SIG-M5 treated with dmso at 0.1 percent for 504 hours (cell line): ENCODE measurements around the gene SNAPC1.
"Not testable (repeated sequence)": the region's sequence is repeated elsewhere in the genome, so short reads cannot be mapped to it uniquely, and the experiment has no call there.

Experiments used
- DNase-seq: peaks from one replicate; lab custom pipeline; 2025; ENCODE audit not compliant: unreplicated experiment; lab: John Stamatoyannopoulos, UW

SNAPC1 gene

DNA sequence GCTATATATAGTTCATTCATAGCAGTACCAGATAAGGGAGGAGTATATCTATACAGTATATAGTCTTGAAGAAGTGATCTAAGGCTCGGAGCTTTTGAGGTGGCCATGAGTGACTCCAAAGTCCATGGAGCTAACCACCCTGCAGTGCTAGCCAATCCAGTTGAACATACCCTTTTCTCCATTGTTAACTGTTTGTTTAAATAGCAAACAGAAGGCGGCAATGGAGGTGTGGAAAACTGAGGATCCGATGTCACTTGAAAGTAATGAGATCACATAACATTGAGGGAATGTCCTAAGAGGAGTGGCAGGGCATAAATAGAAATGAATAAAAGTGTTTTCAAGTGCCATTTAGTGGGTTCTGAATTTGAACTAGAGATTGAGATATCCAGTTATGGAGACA is 12.4 kb upstream of the SNAPC1 start:
- no peak for DNase-seq

DNA sequence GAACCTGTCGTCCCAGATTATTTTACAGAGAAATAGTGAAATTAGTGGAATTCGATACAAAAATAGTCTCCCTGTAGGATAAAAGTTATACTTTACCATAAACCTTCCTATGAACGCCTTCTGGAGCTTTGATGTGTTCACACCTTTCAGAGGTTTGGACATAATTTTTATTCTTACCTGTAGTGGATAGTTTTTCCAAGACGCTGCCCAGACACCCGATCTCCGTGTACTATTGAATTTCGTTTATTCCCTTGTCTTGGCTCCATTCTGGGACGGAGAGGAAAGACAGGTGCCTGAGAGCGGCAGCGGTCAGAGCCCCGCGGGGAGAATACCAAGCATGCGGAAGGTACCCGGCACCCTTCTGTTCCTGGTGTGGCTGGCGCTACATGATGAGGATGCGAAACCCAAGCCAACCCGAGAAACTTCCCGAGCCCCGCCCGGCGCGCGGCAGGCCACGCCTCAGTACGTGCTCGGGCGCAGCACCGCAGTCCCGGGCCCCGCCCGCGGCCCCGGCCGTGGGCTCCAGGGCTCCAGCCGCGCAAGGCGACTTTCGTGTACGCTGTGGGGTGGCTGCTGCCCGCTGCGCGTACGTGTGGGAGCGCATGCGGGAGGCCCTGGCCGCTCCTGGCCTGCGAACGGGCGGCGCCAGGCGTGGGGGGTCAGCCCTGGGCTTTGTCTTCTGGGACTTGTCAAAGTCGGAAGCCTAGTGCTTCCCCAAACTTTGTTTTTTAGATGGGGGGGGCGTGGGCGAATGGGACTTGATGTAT is 11.3 kb upstream of the SNAPC1 start:
- DNase-seq = peak; percentile 92

DNA sequence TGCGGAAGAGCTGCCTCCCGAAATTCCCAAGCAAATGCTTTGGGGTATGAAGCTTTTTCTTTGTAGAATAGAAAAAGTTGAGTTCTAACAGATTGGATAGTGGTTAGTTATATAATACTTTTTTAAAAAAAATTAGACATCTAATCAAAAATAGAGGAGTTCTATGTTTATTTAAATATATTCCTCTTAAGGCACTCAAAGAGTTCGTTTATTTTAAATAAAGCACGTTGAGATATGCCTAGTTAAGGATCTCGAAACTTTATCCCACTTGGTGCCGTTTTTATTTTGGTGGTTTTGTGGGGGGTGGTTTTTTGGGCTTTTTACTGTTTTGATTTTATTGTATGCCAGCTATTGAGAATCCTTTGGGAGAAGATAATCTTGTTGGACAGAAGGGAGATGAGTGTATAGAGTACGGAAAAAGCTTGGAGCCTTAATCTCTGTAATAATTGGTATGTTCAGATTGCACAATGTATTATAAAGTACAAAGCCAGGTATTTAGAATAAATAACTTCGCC is 10.7 kb upstream of the SNAPC1 start:
- DNase-seq = no peak

DNA sequence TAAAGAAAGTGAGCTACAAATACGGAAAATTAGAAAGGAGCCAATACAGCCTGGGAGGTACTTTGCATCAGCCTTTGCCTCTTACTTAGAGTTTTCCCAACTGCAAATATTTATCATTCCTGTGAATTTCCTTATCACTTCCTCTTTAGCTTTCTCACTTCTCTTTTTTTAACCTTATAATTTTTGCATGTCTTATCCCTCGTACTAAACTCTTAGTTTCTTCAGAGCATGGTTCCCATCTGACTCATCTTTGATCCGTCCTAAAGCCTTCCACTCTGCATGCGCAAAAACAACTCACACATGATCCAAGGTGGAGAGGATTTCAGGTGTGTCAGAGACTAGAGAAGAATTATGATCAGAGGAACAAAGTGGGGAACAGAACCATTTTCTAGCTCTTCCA is 9.6 kb upstream of the SNAPC1 start:
- DNase-seq = peak; percentile 84

DNA sequence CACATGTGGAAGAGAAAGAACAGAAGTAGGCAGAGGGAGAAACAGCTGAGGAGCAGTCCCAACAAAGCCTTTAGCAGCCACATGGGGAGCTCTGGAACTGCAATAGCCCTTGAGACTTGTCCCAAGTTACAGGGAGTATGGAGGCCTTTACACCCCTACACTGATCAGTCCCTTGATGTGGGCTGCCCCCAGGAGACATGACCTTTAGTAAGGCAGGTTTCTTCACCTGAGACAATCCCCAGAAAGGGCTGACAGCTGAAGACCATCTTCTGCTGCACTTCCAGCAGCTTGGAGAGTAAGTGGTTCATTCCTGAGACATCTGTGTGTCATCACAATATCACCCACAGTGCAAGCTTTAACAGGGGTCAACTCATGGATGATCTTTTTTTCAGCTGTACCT is 8.6 kb upstream of the SNAPC1 start:
- peak; percentile 26 for DNase-seq

DNA sequence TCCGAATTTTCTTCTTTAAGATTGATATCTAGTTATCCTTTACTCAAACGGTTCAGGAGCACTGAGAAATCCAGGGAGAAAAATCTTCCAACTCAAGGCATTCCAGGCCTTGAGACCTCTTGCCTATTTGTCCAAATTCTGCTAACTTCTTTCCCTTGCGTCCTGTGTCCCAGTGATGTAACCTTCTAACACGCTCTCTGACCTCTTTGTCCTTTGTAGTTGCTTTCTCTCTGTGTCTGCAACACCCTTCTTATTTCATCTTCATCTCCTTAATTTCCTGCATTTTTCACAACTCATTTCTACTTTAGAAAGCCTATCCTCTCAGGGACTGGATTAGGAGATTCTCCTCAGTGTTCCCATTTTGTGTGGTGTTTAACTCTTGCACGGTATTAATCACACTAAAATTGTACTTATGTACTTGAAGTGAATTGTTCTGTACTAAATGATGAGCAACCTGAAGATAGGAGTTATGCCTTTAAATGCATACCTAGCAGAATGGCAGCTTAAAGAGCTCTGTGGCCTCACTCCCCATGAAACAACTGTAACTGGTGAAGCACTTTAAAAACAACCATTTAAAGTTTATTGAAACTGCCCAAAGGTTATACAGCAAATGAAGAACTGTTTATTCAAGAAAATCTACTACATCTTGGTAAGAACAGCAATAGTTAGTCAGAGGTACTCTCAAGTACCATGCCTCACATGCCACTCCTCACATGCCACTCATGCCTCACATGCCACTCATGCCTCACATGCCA is 7.4 kb upstream of the SNAPC1 start:
- no peak for DNase-seq

DNA sequence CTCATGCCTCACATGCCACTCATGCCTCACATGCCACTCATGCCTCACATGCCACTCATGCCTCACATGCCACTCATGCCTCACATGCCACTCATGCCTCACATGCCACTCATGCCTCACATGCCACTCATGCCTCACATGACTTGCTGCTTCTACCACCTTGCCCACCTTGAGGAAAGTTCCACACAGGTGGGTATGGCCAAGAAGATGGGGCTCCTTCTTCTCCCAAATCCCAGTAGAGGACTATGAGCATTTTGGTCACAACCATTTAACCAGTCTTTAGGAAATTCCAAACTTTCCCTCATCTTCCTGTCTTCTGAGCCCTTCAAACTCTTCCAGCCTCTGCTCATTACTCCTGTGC is 6.9 kb upstream of the SNAPC1 start:
- not testable (repeated sequence) for DNase-seq

DNA sequence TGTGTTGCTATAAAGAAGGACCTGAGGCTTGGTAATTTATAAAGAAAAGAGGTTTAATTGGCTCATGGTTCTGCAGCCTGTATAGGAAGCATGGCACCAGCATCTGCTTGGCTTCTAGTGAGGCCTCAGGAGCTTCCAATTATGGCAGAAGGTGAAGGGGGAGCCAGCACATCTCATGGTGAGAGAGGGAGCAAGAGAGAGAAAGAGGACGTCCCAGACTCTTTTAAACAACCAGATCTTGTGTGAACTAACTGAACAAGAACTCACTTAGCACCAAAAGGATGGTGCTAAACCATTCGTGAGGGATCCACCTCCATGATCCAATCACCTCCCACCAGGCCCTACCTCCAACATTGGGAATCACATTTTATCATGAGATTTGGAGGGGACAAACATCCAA is 6.1 kb upstream of the SNAPC1 start:
- no peak for DNase-seq

DNA sequence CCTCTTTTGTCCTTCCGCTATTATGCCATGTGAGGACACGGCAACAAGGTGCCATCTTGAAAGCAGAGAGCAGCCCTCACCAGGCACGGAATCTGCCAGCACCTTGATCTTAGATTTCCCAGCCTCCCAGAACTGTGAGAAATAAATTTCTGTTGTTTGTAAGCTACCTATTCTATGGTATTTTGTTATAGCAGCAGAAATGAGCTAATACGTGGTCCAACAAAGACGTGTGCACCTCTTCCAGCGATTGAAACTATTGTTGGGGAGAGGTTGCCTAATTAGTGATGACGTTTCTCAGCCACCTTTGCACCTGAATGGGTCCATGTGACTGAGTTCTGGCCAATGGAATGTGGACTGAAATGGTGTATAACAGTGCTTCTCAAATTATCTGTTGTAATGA is 2.3 kb upstream of the SNAPC1 start:
- DNase-seq = no peak

DNA sequence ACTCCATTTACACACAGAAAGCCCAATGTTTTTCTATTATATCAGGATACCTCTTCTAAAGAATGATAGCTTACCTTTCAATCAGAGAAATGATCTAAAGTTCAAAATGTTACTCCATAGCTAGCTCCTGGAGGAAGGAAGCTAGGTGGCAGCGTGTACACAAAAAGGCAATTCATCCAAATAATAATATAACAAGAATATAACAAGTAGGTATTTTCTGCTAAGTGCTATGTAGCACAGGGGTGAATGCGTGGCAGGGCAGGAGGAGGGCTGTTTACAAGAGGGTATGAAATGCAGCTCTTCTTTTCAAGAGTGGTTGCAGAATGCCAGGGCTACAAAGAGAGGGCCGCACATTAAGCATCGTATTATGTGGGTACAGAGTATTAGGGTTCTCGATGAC is 663 bp upstream of the SNAPC1 start:
- no peak for DNase-seq

DNA sequence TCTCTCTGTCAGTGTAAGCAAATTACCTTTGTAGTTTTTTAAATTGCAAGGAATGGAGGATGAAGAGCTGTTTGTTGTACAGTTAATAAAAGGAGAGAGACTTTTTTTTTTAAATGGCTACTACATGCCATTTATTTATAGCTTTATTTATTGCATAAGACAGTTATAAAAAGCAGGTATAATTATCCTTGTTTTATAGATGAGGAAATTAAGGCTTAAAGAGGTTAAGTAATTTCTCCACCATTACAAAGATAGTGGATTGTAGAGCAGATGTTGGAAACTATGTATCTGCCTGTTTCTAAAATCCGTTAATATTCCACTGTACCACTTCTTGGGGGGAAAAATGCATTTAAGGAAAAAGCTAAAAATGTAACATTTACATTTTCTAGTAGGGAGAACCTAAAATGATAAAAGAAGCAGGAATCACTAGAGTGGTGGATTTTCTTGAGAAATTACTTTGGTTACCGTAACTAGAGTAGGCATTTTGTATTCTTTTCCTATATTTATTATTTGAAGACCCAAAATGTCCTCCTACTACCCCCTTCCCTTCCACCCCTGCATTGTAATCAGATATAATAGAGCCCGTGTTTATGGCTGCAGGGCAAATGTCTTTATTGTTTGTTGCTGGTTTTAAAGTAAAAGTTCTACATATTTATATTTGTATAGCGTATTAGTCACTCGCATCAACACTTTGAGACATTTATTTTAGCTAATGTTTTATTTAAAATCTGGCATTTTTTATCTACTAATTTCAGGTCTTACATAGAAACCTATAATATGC is 2.3 kb downstream of the SNAPC1 start:
- no peak for DNase-seq

DNA sequence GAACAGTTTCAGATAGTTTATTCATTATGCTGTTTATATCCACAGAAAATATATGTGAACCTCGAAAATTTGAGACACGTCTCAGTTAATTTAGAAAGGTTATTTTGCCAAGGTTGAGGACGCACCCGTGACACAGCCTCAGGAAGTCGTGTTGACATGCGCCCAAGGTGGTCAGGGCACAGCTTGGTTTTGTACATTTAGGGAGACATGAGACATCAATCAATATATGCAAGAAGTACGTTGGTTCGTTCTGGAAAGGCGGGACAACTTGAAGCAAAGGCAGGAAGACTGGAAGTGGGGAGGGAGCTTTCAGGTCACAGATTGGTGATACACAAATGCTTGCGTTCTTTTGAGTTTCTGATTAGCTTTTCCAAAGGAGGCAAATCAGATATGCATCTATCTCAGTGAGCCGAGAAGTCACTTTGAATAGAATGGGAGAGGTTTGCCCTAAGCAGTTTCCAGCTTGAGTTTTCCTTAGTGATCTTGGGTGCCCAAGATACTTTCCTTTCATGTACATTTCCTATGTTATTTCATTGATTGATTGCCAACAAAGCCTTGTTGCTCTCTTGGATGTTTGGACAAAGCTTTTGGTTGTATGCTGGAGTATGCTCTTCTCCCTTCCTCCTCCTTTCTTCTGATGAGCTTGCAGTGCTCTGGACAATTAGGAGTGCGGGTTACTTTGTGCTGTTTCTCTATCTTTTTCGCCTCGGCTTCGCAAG is 3.2 kb downstream of the SNAPC1 start:
- no peak for DNase-seq

DNA sequence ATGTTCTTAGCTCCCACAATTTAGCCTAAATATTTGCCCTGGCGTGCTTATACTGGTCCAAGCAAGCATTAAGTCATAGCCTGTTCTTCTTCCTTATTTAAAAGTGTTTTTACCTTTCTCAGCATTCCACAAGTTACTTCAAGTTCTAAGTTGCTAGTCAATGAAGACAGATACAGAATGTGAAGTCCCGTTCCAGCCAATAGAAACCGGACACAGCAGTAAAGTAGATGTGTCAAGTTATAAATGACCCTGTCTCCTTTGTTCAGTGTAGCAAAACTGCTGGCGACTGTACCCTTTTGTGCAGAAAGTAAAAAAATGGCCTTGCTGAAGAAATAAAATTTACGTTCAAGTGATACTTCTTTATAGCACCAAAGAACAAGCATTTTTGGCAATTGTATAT is 3.9 kb downstream of the SNAPC1 start:
- no peak for DNase-seq

DNA sequence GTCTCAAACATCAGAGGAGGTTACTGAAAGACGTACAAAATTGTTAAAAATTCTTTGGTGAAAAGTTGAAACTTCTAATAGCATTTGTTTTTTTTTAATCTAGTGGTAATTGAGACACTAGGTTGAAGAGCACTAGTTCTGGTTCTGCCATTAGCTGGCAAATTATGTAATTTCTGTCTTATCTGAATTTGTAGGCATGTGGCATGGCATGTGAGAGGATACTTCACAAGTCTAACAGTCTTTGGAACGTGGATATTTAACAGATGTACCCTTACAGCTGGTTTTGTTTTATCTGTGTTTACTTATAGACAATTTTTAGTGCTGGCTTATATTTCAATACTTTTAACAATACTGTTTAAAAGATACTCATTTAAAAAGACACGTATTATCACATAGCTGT is 6.0 kb downstream of the SNAPC1 start:
- DNase-seq = no peak

DNA sequence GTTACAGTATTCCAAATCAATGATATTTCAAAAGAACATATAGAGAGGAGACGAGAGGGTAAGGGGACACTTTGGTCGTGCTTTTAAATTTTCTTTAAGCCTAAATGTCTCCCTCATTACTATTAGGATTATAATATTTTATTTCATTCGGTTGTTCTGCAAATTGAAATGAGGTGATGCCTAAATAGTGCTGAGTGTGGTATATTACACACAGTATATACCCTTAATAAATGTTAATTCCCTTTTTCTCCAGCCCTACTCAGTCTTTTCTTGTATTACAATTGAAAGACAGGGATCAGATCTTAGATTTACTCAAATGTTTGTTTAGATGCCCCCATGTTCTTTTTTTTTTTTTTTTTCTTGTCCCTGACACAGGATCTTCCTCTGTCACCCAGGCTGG is 7.7 kb downstream of the SNAPC1 start:
- DNase-seq = no peak

DNA sequence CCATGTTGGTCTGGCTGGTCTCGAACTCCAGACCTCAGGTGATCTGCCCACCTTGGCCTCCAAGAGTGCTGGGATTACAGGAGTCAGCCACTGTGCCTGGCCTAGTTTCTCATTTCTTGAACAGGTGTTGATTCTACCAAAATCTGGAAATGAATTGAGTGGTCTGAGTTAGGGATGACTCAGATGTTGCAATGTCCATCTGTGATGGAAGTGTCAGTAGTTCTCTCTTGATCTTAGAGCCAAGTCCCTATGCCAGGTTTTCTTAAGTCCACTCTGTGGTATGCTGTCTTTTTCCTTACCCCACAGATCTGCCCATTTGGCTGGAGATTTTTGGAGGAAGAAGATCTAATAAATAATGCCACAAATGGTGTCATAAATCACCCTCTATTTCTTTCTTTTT is 12.6 kb downstream of the SNAPC1 start:
- no peak for DNase-seq

DNA sequence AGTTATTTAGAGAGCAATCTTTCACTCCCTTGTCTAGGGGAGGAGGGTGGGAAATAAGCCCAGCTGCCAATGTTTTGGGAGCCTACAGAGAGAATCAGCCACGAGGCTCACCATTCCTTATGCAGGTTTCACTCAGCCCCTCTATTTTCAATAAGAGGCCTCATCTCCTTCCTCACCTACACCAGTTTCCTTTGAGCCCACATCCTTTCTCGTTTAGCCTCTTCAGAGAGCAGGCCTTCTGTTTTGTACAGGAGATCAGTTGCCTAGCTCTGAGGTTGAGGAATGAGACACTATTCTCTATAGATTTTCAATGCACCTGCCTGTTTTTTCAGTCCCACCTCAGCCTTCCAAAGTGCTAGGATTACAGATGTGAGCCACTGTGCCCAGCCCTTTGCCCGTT is 17.9 kb downstream of the SNAPC1 start:
- DNase-seq = no peak

DNA sequence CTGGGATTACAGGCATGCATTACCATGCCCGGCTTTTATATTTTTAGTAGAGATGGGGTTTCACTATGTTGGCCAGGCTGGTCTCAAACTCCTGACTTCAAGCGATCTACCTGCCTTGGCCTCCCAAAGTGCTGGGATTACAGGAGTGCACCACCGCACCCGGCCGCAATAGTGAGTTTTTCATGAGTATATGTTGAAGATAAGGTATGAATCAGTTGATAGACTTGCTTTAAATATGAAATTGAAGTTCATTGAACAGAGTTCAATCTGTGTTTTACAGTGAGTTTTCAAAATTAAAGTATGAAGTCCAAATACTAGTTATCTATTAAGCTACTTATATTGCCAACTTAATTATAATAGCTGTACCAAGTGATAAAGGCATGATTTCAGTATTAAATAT is 35.1 kb downstream of the SNAPC1 start:
- DNase-seq = no peak

DNA sequence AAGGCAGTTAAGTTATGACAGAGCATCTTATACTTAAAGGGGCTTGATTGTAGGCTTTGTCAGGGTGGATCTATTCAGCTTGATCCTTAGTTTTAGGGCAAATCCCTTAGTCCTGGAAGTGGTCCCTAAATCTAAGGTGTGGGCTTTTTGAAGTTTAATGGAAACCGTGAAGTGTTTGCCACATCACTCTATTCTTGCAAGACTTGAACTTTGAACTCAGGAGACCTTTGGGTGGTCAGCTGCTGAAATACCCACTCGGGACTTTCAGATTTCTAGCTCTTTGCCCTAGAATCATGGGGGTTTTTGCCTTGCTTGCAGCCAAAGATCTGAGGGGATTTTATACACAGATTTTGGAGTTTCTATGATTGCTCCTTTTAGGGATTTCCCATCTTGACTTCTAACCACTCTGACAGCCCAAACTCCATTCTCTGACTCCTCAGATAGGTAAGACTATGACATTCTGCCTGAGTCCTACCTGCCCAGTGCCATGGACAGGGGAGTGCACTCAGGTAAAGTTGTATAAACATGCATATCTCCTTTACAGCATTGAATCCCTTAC is 39.9 kb downstream of the SNAPC1 start:
- no peak for DNase-seq

DNA sequence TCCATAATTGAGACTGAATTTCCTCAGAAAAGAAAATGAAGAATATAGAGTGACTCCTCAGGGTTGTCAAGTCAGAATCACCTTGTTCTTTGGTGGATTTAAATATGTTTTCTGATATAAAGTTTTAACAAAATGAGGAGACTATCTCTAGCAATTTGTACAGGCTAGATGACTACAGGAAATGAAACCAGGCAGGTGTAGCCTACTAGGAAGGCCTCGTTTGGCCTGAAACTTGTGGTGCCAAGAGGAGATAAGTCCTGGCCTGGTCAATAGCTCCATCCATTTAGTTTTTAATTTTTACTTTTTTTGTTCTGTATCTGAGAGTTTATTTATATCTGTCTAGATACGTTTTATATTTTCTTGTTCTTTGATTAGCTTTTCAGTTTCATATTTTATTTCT is 41.5 kb downstream of the SNAPC1 start:
- DNase-seq = no peak

DNA sequence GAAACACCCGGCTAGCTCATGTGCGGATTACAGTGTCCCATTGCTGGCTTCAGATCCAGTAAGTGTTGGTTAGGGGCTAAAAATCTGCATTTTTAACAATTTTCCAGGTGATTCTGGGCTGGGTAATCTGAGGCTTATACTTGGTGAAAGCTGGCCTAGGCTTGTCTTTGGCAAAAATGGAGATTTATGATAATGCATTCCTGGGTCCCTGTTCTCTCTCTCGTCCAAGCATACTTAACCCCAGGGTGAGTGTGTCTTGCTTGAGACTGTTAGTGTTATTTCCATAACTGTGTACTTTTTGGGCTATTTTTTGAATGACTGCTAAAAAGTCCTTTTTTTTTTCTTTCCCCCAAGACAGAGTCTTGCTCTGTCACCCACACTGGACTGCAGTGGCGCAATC is 43.2 kb downstream of the SNAPC1 start:
- no peak for DNase-seq
